Middle frontal gyrus (tissue), 1 donor: Measurements from ENCODE around the gene AGXT.

ENCODE experiments used
- DNase-seq: peaks from one replicate; pipeline ENCODE4 v3.0.0-alpha.2; 2015; ENCODE audit warnings: low spot score; ENCODE audit errors: extremely low spot score

AGXT gene

DNA sequence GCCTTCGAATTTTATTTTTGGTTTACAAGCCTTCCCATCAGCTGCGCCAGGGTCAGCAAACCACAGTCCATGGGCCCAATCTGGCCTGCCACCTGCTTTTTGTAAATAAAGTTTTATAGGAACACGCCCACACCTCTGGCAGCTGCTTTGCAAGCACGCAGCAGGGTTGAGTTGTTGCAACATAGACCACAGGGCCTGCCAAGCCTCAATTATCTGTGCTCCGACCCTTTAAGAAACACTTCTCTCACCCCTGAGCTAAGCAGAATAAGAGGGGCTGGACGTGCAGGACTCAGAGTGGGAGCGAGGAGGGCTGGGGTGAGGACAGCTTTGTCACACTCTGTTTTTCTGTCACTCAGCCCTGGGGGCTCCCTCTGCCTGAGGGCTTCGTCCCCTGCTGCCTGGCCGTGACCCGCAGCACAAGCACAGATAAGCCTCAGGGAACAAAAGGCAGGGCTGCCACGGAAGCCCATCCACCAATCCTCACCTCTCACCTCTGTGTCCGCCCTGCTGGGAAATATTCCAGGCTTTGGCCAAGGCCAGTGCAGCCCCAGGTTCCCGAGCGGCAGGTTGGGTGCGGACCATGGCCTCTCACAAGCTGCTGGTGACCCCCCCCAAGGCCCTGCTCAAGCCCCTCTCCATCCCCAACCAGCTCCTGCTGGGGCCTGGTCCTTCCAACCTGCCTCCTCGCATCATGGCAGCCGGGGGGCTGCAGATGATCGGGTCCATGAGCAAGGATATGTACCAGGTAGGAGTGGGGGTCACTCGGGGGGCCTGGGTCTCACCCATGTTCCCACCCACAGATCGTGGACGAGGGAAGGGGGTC, at the start of gene AGXT:
TSS of gene AGXT (plus strand) at position 539 of the 823 bp plus-strand sequence. CDS start at position 581, 42 bp downstream.
- DNase-seq, result no peak

DNA sequence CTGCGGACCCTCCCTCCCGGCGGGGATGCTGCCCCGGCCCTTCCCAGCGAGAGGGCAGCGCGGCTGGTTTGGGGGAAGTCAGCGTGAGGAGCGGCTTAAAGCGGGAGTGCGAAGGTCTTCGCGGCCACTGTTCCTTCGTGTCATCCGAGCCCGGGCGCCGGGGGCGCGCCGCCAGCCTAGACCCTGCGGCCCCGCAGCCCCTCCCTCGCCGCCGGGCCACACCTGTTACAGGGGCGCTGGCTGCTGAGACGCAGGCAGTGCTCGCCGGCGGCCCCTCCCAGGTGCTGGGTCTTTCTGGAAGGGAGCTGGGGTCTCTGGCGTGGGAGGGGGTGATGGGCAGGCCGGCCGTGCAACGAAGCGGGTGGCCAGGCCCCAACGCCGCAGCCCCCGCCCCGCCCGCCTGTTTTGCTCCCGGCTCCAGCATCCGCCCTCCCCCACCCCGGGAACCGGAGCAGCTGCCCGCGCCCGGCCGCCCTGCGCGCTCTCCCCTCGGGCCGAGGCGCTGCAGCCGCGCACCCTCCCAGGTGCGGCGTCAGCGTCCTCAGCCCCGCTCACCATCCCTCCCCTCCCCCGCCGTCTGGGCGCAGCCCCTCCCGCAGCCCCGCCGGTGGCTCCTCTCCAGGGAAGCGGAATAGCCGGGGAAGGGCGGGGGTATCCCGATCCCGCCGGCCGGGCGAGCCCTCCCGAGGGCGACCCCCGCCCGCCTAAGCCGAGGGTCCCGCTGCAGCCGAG, 49.3 kb upstream of the AGXT start:
- DNase-seq, result no peak

DNA sequence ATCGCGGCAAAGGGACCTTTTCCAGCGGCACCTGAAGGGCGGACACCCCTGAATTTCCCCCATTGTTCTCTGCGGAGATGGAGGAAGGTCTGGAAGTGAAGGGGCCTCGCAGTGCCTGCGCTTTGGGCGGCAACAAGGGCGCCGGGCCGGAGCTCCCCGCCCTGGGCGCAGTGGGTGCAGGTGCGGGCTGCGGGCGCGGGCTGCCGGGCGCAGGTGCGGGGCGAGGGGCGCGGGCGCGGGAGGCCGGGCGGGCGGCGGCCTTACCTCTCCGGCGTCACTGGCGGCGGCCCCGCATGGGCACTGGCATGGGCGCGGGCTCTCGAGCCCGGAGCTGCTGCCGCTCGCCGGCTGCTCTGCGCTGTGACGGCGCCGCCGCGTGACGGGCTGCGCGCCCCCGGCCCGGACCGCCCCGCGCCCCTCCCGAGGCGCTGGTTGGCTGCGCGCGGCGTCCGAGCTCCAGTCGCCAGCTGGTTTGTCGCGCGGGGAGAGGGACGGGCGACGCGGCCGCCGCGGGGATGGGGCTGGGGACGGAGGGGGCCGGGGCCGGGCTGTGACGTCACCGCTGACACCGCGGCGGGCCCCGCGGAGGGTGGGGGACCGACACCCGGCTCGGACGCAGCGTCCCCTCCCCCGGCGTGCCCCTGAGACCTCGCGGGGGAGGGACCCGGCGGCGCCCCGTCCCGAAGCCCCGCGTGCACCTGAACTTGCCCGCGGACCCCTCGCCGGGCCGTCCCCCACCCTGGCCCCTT, 48.6 kb upstream of the AGXT start, which contains the start of gene KIF1A:
TSS of gene KIF1A (minus strand) at position 362 of the 749 bp plus-strand sequence. CDS start 22,467 bp downstream, outside the sequence.
- peak; percentile 88 for DNase-seq

DNA sequence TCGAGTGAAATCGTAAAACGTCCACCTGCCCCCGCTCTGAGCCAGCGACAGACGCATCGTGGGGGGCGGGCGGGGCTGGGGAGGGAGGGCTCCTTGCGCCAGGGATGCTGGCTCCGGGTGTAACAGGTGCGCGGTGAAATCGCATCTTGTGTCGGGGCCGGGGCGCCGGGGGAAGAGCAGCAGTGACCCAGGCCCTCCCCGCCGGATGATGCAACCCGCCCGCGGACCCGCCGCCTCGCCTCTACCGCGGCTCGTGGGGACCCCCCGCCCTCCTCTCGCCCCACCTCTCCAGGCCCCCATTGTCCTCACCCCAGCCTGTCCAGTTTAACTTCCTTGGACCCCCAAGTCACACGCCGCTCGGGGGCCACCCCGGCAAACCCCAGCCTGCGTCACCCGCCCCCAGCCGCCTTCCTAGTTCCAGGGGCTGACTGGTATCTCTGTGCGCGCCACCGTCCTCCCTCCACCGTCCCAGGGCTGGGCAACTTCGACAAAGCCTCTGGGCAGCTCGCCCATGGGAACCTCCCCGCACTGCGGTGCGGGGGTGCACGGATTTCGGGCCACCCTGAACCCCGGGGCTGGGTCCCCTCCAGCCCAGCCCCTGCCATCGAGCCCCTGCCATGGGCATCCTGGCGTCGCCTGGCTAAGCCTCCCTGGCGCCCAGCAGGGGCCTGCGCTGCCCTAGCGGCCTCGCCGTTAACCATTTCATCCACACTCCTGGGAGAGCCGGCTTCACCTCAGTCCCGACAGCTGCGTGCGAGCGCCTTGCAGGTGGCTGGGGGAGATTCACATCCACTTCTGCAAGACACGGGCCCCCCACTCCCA, 47.8 kb upstream of the AGXT start:
- peak; percentile 40 for DNase-seq

DNA sequence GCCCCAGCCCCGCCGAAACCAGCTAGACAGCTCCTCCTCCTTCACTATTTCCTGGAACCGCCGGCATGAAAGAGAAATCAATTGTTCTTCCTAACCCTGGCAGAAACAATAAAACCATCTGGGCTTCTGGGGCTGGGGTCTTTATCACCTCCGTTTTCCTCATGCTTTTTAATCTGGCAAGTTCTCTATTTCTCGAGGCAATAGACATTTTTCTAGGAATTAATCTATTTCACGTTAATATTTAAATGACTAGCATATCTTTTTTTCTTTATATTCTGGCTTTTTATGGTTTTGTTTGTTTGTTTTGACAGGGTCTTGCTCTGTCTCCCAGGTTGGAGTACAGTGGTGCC, 47.2 kb upstream of the AGXT start:
- no peak for DNase-seq

DNA sequence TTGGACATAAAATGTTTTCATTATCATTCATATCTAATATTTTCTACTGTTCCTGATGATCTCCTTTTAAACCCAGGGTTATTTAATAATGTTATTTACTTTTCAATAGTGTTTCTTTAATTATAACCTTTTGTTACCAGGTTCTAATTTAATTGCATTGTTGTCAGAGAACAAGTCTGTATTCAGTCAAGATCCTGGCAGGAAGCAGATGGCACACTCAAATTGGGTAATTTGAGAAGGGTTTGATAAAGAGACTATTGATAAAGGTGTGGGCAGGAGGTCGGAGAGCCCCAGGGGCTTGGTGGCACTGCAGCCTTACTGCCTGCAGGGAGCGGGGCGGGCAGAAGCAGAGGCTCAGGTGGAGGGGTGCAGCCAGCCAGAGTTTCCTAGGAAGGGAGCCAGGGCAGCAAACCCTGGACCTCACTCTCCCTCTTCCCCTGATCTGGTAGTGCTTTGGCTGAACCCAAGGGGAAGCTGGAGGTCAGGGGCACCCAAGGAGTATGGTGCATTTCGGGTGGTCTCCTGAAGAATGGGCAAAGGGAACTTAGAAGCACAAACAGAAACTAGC, 46.3 kb upstream of the AGXT start:
- DNase-seq, result no peak

DNA sequence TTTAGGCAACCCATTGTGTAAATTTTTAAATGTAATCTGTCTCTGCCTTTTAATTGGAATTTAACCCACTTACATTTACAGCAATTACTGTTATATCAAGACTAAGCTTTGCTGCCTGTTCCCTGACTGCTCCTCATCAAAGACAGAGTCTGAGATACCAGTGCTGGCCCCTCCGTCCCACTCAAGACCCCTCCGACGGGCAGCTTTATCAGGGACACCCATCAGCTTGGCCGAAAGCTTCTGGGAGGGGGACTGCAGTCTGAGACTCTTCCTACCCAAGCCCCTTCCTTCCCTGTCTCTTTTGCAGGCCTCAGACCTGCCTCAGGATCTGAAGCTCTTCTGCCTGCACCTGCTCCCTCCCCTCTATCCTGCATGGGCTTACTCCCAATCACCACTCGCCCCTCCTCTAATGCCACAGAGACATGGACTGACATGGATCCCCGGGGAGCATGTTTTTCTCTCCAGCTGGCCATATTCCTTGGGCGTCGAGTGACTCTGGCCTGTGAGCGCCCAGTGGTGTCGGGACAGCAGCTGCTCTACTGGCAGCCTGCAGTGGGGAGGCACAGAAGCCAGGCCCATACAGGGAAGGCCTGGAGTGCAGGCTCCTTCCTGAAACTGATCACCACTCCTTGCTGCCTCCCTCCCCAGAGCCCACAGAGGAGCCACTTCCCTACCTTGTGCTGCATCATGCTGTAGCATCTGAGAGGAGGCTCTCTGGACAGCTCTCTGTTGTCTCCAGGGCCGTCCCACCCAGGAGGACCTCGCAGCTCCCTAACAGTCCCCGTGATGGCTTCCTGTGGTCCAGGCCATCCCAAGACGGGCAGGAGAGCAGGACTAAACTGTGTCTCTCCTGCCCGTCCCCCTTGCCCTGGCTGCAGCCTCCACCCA, 44.9 kb upstream of the AGXT start:
- DNase-seq, result no peak

DNA sequence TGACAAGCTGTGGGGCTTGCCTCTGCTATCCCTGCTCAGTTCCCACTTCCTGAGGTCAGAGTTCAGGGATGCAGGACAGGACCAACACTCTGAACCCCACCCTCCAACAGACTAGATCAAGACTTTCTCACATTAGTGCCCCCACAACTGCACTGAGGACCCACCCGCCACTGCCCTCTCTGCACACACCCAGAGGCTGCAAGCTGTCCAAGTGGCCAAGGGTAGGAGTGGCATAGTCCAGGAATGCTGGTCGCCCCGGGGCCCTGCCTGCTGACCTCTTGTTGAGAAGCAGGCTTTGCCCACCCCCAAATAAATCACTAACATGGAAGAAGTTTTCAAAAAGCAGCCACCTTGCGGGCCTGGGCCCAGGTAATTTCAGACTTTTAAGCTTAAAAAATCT, 43.1 kb upstream of the AGXT start:
- DNase-seq, result no peak

DNA sequence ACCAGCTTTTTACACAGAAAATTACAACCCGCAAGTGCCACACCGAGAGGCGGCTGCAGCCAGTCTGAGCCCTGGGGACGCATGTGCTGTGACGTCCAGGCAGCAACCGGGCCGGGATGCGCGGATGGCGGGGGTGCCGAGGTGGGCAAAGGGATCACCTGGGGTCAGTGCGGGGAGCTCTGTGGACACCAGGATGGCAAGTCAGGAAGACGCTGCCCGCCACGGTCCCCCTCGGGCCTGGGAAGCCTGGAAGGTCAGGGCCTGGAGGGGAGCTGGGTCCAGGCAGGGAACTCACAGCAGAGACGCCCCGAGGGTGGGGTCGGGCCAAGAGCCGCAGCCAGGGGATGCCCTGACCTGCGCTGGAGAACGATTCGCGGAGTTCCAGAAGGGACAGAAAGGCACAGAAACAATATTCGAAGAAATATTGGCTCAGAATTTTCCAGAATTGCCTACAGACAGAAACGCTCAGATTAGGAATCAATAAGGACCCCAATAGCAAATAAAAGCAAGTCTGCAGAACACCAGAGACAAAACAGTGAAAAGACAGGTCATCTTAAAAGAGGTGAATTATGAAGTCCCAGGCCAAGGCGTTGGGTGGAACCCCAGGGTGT, 36.9 kb upstream of the AGXT start:
- no peak for DNase-seq

DNA sequence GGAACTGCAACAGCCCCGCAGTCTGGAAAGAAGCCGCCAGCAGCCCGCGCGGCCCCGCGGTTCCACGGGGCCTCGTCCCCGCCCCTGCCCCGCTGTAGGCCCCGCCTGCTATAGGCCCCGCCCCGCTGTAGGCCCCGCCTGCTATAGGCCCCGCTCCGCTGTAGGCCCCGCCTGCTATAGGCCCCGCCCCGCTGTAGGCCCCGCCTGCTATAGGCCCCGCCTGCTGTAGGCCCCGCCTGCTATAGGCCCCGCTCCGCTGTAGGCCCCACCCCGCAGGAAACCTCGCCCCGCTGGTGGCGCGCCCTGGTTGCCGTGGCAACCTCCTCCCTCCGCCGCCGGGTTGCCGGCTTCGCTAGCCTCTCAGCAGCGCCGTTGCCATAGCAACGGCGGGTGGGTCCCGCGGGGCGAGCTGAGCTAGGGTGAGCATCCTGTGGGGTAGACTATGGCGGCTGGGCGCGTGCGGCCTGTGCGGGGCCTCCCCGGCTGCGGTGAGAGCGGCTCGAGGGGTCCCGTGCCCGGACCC, 36.4 kb upstream of the AGXT start:
- peak; percentile 92 for DNase-seq

DNA sequence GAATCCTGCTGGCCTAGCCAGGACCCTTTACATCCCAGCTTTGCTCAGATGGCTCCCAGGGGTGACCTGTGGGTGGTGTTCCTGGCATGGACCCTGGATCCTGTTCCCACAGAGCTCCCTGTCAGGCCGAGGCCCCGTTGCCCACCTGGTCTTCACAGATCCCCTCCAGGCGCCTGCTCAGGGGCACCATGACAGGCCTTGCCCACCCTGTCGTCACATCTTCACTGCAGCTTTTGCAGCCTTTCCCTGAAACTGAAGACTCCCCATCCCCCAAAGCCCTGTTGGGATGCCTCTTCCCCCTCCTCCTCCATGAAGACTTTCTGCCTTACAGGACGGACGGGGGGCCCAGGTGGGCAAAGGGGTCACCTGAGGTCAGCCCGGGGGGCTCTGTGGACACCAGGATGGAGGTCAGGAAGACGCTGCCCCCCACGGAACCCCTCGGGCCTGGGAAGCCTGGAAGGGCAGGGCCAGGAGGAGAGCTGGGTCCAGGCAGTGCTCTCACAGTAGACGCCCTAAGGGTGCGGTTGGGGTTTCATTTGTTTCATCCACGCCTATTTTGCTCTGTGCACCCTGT, 35.6 kb upstream of the AGXT start:
- no peak for DNase-seq

DNA sequence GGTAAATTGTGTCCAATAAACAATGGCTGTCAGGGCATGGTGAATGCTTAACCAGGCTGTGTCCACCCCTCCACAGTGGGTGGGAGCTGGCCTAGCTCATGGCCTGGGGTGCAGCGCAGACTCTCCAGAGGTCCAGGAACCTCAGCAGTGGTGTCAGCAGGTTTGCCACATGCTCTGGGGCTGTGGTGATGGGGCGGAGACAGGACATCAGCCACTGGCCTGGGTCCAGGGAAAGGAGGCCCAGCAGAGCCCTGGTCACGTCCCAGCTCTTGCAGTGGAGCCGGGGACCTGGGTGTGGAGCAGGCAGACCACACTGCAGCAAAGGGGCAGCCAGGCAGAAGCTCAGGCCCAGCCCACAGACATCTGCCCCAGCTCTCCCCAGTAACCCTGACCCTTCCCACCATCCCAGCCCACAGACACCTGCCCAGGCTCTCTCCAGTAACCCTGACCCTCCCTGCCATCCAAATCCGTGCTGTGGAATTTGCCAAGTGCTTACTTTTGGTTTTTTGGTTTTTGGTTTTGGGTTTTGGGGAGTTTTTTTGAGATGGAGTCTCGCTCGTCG, 34.8 kb upstream of the AGXT start:
- DNase-seq, result no peak

DNA sequence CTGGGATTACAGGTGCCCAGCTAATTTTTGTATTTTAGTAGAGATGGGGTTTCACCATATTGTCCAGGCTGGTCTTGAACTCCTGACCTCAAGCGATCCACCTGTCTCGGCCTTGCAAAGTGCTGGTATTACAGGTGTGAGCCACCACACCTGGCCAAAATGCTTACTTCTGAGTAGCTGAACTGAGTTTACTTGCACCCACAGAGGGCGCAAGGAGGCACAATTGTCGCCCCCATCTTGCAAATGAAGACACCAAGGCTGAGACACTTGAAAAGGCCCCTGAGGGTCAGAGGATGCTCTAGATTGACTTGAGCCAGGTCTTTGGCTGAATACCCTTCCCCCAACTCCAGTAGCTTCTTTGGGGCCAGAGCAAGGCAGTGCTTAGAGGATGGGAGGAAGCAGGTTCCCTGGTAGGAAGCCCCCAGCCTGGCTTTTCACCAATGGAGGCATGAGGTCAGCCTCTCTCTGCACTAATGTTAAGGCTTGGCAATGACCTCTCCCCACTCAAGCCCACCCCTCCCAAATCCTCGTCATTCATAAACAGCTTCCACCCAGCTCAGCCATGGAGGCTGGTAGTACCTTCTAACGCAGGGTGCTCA, 34.1 kb upstream of the AGXT start:
- DNase-seq, result no peak

DNA sequence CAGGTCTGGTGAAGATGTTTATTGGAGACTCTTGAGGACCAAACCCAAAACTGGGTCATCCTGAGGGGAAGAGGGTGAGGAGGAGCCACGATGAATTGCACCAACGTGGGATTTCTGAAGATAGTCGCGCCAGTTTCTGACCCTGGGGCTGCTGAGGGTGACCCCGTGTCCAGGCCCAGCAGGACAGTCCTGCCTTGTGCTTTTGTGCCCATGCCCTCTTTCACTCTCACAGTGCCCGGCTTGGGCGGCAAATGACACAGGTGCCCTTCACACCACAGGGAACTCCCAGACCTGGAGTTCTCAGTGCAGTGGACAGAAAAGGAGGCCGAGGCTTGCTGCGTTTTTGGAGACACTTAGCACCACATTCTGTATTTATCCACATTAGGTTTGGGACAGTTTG, 33.1 kb upstream of the AGXT start:
- no peak for DNase-seq

DNA sequence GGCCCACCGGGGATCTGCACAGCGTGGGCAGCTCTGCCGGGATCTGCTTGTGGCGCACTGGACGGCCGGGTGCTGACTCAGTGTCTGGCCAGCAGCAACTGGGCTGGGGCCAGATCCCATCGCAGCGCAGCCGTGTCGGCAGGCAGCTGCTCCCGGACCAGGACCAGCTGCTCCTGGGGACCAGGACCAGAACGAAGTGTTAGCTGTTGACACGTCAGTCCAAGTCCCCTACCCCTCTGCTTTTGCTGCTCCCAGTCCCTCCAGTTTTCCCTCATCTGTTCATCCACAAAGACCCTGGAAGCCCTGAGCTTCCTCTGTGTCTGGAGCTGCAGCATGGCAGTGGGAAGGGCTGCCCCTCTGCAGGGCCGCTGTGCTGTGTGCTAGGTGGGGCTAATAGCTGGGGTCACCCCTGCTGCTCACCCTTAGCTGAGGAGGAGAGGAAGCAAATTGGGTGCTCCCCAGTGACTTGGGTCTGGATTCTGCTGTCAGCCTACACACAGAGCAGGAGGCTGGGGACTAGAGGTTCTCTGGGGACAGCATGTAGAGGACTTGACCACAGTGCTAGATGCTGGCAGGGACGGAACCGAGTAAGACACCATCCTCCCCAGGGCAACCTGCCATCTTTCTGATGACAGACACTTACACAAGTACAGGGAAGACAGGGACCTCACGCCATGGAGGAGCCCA, 31.7 kb upstream of the AGXT start:
- DNase-seq, result no peak

DNA sequence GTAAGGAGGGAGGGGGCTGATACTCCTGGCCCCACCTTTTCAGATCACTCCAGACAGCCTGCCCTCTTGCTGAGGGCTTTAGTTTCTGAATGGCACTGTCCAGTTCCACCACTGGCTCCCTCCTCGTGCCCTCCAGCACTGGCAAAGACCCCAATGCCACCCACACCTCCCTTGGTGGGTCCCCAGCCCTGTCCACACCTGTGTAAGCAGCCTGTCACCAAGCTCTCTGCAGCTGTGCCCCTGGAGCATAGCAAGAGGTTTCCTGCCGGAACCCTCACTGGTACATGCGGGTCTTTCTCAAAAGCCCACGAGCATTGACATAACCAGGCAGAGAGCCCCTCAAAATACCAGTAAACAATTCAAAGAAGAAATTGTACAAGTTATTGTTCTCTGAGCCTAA, 31.0 kb upstream of the AGXT start:
- DNase-seq, result no peak
